Activated CD8-positive, alpha-beta T cell treated with anti-CD3 and anti-CD28 coated beads, Interleukin-2, amount 10 ng/mL, durations not matched to agents 7 days and 5 days (primary cell): ENCODE results near the gene PTGER2. TPM values are rescaled to one million over a fixed set of nuclear protein-coding genes. Genes with fewer than 3 reads are reported as not detected.

Source experiments
- total RNA-seq, 2 experiments: library from RNA; stranded (reverse); gene quantifications; one replicate each; pipeline ENCODE4 v1.2.3, GENCODE V29; 2021

Gene PTGER2
- total RNA-seq, 2 experiments from 2014 or later, result 116 to 119 TPM

Other genes starting within 250 kb of the PTGER2 start
- under 1 TPM; 0.18 to 0.29 TPM for gene NID2, start 245.3 kb upstream of the PTGER2 start, total RNA-seq
- 1 to 10 TPM in 1 of 2 experiments, under 1 TPM in 1; 0.68 to 1.0 TPM for gene PTGDR, start 46.6 kb upstream of the PTGER2 start, total RNA-seq
- gene TXNDC16, start 238.2 kb downstream of the PTGER2 start, total RNA-seq, result 1 to 10 TPM; 8.8 to 9.5 TPM
- 1 to 10 TPM in 1 of 2 experiments, under 1 TPM in 1; 0.73 to 1.7 TPM for gene GPR137C, start 238.5 kb downstream of the PTGER2 start, total RNA-seq